A673 (cell line): ENCODE data around the gene NDRG4.

ENCODE experiments used
- CTCF ChIP-seq: fragments of 300-800, 200-600 bp; sonication (generic); conservative IDR thresholded peaks from 2 replicates; pipeline ENCODE4 v1.5.1; 2017; ENCODE audit warnings: low read depth, mild to moderate bottlenecking, antibody characterized with exemption, low read length, moderate library complexity, mixed read lengths
- EZH2 ChIP-seq: fragments of 200-600 bp; sonication (generic); IDR thresholded peaks from 2 replicates; pipeline ENCODE4 v1.6.1; 2017; ENCODE audit warnings: borderline replicate concordance, low read depth, mild to moderate bottlenecking, mixed read lengths, antibody characterized with exemption, low read length; ENCODE audit not compliant: poor library complexity, severe bottlenecking

GRCh38 chr16:58481226-58481869 is 18.6 kb upstream of the NDRG4 start:
- no peak for TF ChIP-seq CTCF
- no peak for TF ChIP-seq EZH2
